Peyer's patch (tissue), 4 donors: ENCODE data around the gene TNFRSF13B. TPM values are rescaled to one million over a fixed set of nuclear protein-coding genes. Genes with fewer than 3 reads are reported as not detected.
"Not testable (repeated sequence)": the region's sequence is repeated elsewhere in the genome, so short reads cannot be mapped to it uniquely, and the experiment has no call there.

Experiments used
- DNase-seq, 3 donors: peaks; one replicate each; pipeline ENCODE4 v3.0.0-alpha.2; 2017 to 2019
- H3K27ac ChIP-seq, 4 donors: fragments of 200-600 bp; sonication (generic); one replicate each; pipeline ENCODE4 v1.5.1; 2016 to 2019
- H3K27me3 ChIP-seq, 2 donors: fragments of 200-600 bp; sonication (generic); one replicate each; pipeline ENCODE4 v1.5.1; 2019
- H3K36me3 ChIP-seq, 3 donors: fragments of 200-600 bp; sonication (generic); one replicate each; pipeline ENCODE4 v1.5.1; 2016 to 2019
- H3K4me1 ChIP-seq, 4 donors: fragments of 200-600 bp; sonication (generic); one replicate each; pipeline ENCODE4 v1.5.1; 2016 to 2019
- H3K4me3 ChIP-seq, 4 donors: fragments of 200-600 bp; sonication (generic); 1 replicate in 3 of 4; 2 replicates in 1 of 4; pipeline ENCODE4 v1.5.1; 2016 to 2019; ENCODE audit warnings: mild to moderate bottlenecking in 1 of 4
- H3K9me3 ChIP-seq, 4 donors: fragments of 200-600 bp; sonication (generic); one replicate each; pipeline ENCODE4 v1.5.1; 2016 to 2019; ENCODE audit warnings: mild to moderate bottlenecking in 1 of 4
- CTCF ChIP-seq, 6 experiments: fragments of 450-650 bp in 4 of 6; fragments of 200-600 bp in 2 of 6; sonication (generic) in 1 of 6; IDR thresholded peaks; one replicate each; pipeline ENCODE4 v1.5.1; 2017 to 2019; ENCODE audit warnings: antibody characterized with exemption in 6 of 6, mild to moderate bottlenecking in 3 of 6, moderate library complexity in 1 of 6
- POLR2A ChIP-seq, 2 donors: fragments of 450-650 bp; IDR thresholded peaks; one replicate each; pipeline ENCODE4 v1.5.1; 2017; ENCODE audit warnings: antibody characterized with exemption in 2 of 2, mild to moderate bottlenecking in 2 of 2, moderate library complexity in 2 of 2
- total RNA-seq, 4 donors: library from RNA; depleted of rRNA; stranded (reverse); fragments of >200 nt; gene quantifications; one replicate each; pipeline ENCODE4 v1.1.0, GENCODE V29; 2016

TNFRSF13B gene
- total RNA-seq, 4 donors from 2014 or later = 3.2 to 86.6 TPM; not detected in 2

- peak; percentile 79 to 90 (median 84) for DNase-seq
- no peak overlapping the region for H3K27ac ChIP-seq
- H3K36me3 ChIP-seq = no peaks in the 10 kb centered on the region
- peak overlapping the region in 1 of 4 donors; percentile 1 for H3K4me3 ChIP-seq
- no peaks in the 10 kb centered on the region for H3K27me3 ChIP-seq
- H3K4me1 ChIP-seq = peaks cover 0 to 4% (median 1%) of the 10 kb centered on the region in 4 donors
- peak; percentile 87 to 97 (median 93) for TF ChIP-seq CTCF (IDR thresholded peaks at IDR 0.05)
- no peak for TF ChIP-seq POLR2A (IDR thresholded peaks at IDR 0.05)
- no peaks in the 10 kb centered on the region for H3K9me3 ChIP-seq
Observed at GRCh38 chr17:17001874-17002520, 30.1 kb upstream of the TNFRSF13B start.

- Histone ChIP-seq H3K27ac (no peak overlapping the region), H3K36me3 (no peaks in the 10 kb centered on the region), H3K27me3 (no peaks in the 10 kb centered on the region), H3K4me1 (peaks cover 0 to 4% (median 1%) of the 10 kb centered on the region in 4 donors), H3K4me3 (no peak overlapping the region), H3K9me3 (no peaks in the 10 kb centered on the region)
- TF ChIP-seq CTCF (IDR thresholded peaks at IDR 0.05) (no peak), POLR2A (IDR thresholded peaks at IDR 0.05) (no peak)
- DNase-seq = peak in 1 of 3 donors; percentile 37
Observed at GRCh38 chr17:17001076-17001777, 29.3 kb upstream of the TNFRSF13B start.

- Histone ChIP-seq H3K27ac (no peak overlapping the region), H3K4me3 (no peak overlapping the region), H3K27me3 (no peaks in the 10 kb centered on the region), H3K4me1 (peaks cover 0 to 4% (median 1%) of the 10 kb centered on the region in 4 donors), H3K9me3 (no peaks in the 10 kb centered on the region), H3K36me3 (no peaks in the 10 kb centered on the region)
- no peak for TF ChIP-seq POLR2A (IDR thresholded peaks at IDR 0.05)
- no peak for TF ChIP-seq CTCF (IDR thresholded peaks at IDR 0.05)
- DNase-seq = peak in 1 of 3 donors; percentile 24
Observed at GRCh38 chr17:16999931-17000625, 28.2 kb upstream of the TNFRSF13B start.

GRCh38 chr17:16997514-16998429 is 25.9 kb upstream of the TNFRSF13B start:
- no peak overlapping the region for H3K4me3 ChIP-seq
- H3K36me3 ChIP-seq = no peaks in the 10 kb centered on the region
- peaks cover 0 to 4% (median 1%) of the 10 kb centered on the region in 4 donors for H3K4me1 ChIP-seq
- TF ChIP-seq CTCF (IDR thresholded peaks at IDR 0.05) = peak in 1 of 6 experiments; percentile 8
- TF ChIP-seq POLR2A (IDR thresholded peaks at IDR 0.05) = no peak
- H3K27me3 ChIP-seq = no peaks in the 10 kb centered on the region
- H3K9me3 ChIP-seq = no peaks in the 10 kb centered on the region
- DNase-seq = peak in 1 of 3 donors; percentile 44
- H3K27ac ChIP-seq = no peak overlapping the region

- not testable (repeated sequence) for H3K9me3 ChIP-seq, DNase-seq, H3K4me3 ChIP-seq, H3K36me3 ChIP-seq, H3K27me3 ChIP-seq, H3K4me1 ChIP-seq, H3K27ac ChIP-seq
Observed at GRCh38 chr17:16996726-16997125, 24.8 kb upstream of the TNFRSF13B start.
